Activated CD4-positive, alpha-beta T cell treated with anti-CD3 and anti-CD28 coated beads, Interleukin-2, amount 10 ng/mL, durations not matched to agents 7 days and 5 days (primary cell): ENCODE results near the gene CDH13. TPM values are rescaled to one million over a fixed set of nuclear protein-coding genes. Genes with fewer than 3 reads are reported as not detected.
"Not testable (repeated sequence)": the region's sequence is repeated elsewhere in the genome, so short reads cannot be mapped to it uniquely, and the experiment has no call there.

ENCODE experiments used
- CTCF ChIA-PET: fragments of 350-600 bp; sonication (Branson Sonifier 250); formaldehyde crosslinking; loops from one replicate; lab custom pipeline; 2021; ENCODE audit warnings: antibody characterized with exemption; lab: Charles Lee
- POLR2A ChIA-PET: fragments of 350-600 bp; sonication (Branson Sonifier 250); formaldehyde crosslinking; loops from one replicate; lab custom pipeline; 2021; ENCODE audit warnings: antibody characterized with exemption; lab: Charles Lee
- DNase-seq: peaks from one replicate; pipeline ENCODE4 v3.0.0-alpha.2; 2020
- H3K27ac Mint-ChIP-seq: one replicate; pipeline ENCODE4 v1.8.0; 2021; ENCODE audit warnings: mild to moderate bottlenecking, moderate library complexity, mixed read lengths
- H3K27me3 Mint-ChIP-seq: one replicate; pipeline ENCODE4 v1.8.0; 2021; ENCODE audit warnings: mixed read lengths
- H3K36me3 Mint-ChIP-seq: one replicate; pipeline ENCODE4 v1.8.0; 2021; ENCODE audit warnings: low read depth, mixed read lengths
- H3K4me1 Mint-ChIP-seq: one replicate; pipeline ENCODE4 v1.8.0; 2021; ENCODE audit warnings: mixed read lengths
- H3K4me3 Mint-ChIP-seq: one replicate; pipeline ENCODE4 v1.8.0; 2021; ENCODE audit warnings: mild to moderate bottlenecking, moderate library complexity, mixed read lengths
- H3K9me3 Mint-ChIP-seq: one replicate; pipeline ENCODE4 v1.8.0; 2021; ENCODE audit warnings: mixed read lengths
- total RNA-seq, 2 experiments: library from RNA; stranded (reverse); gene quantifications; one replicate each; pipeline ENCODE4 v1.2.3, GENCODE V29; 2021

Gene CDH13
- total RNA-seq, 2 experiments from 2014 or later = not detected

DNA sequence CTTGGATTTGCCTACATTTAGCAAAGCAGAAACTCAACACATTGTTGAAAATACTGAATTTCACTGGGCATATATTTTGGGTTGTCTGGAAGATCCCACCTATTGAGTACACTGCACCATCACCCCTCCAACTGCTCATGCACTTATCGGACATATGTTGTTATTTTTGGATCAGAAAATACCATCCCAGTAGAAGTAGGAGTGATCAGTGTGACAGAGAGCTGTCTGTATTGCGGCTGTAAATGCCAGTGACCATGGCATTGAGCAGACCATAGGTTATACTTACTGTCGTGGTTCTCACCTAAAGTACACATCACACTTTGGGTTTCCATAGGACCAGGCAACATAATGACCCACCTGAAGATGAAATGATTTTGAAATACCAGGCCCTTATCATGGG, 264.7 kb downstream of the CDH13 start:
- ChIA-PET POLR2A (no interaction called here), CTCF (no interaction called here)
- no peak overlapping the region for H3K27ac Mint-ChIP-seq
- no peaks in the 10 kb centered on the region for H3K4me1 Mint-ChIP-seq
- H3K9me3 Mint-ChIP-seq = no peaks in the 10 kb centered on the region
- no peak overlapping the region for H3K4me3 Mint-ChIP-seq
- no peak for DNase-seq
- no peaks in the 10 kb centered on the region for H3K27me3 Mint-ChIP-seq
- H3K36me3 Mint-ChIP-seq = no peaks in the 10 kb centered on the region

DNA sequence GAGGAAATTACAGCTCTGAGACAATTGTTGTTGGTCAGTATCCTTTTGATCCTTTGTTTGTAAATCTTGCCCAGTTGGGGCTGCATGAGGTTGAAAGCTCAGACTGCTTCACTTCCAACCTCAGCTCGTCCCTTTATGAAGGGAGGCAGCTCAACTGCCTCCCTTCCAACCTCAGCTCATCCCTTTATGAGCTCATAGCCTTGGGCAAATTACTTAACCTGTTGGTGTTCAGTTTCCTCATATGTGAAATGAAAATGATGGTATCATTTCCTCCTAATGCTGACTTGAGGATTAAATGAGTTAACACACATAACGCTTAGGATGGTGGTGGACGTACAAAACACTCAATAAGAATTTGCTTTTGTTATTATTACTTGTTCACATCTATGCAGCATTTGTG, 265.1 kb downstream of the CDH13 start:
- POLR2A ChIA-PET = no interaction called here
- no peaks in the 10 kb centered on the region for H3K36me3 Mint-ChIP-seq
- CTCF ChIA-PET = no interaction called here
- H3K9me3 Mint-ChIP-seq = no peaks in the 10 kb centered on the region
- no peak overlapping the region for H3K27ac Mint-ChIP-seq
- no peaks in the 10 kb centered on the region for H3K4me1 Mint-ChIP-seq
- H3K4me3 Mint-ChIP-seq = no peak overlapping the region
- H3K27me3 Mint-ChIP-seq = no peaks in the 10 kb centered on the region
- no peak for DNase-seq

DNA sequence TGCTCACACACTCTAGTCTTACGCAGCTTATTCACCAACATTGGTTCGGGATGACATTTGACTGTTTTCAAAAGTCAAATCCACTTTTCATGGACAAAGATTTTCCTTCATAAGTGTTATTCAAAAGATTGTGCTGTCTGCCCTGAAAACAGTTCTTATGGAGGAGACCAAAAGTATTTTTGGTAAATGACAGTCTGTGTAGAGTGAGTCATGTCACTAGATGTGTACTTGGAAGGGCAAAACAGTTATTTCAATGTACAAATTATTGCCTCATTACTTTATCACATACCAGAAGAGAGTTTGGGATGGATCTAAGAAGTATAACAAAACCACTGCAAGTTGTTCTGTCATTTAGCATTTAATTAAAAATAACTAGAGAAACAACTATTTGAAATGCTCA, 265.6 kb downstream of the CDH13 start:
- Mint-ChIP-seq H3K4me3 (no peak overlapping the region), H3K4me1 (no peaks in the 10 kb centered on the region), H3K9me3 (no peaks in the 10 kb centered on the region), H3K27me3 (no peaks in the 10 kb centered on the region), H3K27ac (no peak overlapping the region), H3K36me3 (no peaks in the 10 kb centered on the region)
- ChIA-PET POLR2A (no interaction called here), CTCF (no interaction called here)
- DNase-seq = no peak

DNA sequence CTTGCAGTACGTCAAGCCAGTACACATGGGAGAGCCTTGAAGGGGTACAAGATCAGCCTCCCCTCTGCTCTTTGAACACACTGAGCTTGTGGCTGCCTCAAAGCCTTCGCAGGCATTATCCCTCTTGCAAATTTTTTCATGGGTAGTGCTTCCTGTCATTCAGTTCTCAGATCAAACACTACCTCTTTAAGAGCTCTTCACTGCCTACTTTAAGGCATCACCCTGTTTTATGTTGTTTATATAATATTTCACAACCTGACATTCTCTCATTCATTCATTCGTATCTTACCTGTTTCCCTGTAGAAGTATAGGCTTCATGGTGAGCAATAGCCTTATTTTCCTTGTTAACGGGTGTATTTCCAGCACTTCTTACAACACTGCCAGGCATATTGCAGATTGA, 269.1 kb downstream of the CDH13 start:
- Mint-ChIP-seq H3K4me3 (no peak overlapping the region), H3K4me1 (no peaks in the 10 kb centered on the region), H3K27ac (no peak overlapping the region), H3K9me3 (no peaks in the 10 kb centered on the region), H3K27me3 (no peaks in the 10 kb centered on the region), H3K36me3 (no peaks in the 10 kb centered on the region)
- DNase-seq = no peak
- ChIA-PET POLR2A (no interaction called here), CTCF (no interaction called here)

DNA sequence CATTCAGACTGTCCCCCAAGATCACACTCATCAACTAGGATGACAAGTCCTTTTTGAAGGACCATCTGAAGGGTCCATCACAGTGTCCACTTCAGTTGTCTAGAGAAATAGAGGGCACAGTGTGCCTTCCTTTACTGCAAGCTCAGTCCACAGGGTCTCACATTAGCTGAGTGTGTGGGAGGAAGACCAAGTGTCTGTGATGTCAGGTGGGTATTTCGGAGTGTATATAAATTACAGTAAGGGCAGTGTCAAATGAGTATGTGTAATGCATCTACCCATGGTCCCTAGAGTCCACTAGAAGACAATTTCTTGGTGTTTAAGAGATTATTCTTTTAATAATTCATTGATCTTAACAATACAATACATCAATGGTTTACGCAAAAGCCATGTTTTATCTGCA, 272.2 kb downstream of the CDH13 start:
- Mint-ChIP-seq H3K9me3 (no peaks in the 10 kb centered on the region), H3K36me3 (no peaks in the 10 kb centered on the region), H3K4me3 (no peak overlapping the region), H3K27me3 (no peaks in the 10 kb centered on the region), H3K4me1 (no peaks in the 10 kb centered on the region), H3K27ac (no peak overlapping the region)
- CTCF ChIA-PET = no interaction called here
- POLR2A ChIA-PET = no interaction called here
- no peak for DNase-seq

DNA sequence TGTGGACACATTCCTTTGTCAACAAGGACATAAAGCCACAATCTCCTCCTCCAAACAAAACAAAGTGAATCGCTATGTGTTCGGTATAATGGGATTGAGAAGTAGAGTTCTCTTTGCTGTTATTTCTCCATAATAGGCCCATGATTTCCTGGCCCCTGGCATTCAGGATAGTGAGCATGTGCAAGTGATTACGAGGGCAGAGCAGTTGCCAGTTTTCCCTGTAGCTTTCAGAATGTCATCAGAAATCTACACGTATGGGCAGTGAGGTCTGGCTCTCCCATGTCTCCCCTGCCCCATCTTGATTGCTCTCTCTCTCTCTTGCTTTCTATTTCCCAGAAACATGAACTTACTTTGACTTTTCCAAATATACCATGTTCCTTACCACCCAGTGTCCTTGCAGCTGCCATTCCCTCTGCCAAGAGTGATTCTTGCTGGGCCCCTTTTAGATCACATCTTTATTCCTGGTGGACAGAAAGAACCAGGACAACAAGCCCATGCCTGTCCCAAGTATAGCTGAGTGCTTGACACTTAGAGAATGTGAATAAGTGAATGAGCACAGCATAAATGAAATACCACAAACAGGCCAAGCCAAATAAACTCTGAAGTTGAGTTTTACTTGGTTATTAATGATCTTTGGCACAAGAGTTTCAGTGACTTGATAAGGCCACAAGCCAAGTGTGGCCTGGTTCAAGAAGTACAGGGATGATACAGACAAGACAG, 273.1 kb downstream of the CDH13 start:
- POLR2A ChIA-PET = no interaction called here
- no peak overlapping the region for H3K4me3 Mint-ChIP-seq
- H3K4me1 Mint-ChIP-seq = no peaks in the 10 kb centered on the region
- CTCF ChIA-PET = no interaction called here
- no peak overlapping the region for H3K27ac Mint-ChIP-seq
- no peaks in the 10 kb centered on the region for H3K27me3 Mint-ChIP-seq
- no peaks in the 10 kb centered on the region for H3K36me3 Mint-ChIP-seq
- no peak for DNase-seq
- no peaks in the 10 kb centered on the region for H3K9me3 Mint-ChIP-seq

DNA sequence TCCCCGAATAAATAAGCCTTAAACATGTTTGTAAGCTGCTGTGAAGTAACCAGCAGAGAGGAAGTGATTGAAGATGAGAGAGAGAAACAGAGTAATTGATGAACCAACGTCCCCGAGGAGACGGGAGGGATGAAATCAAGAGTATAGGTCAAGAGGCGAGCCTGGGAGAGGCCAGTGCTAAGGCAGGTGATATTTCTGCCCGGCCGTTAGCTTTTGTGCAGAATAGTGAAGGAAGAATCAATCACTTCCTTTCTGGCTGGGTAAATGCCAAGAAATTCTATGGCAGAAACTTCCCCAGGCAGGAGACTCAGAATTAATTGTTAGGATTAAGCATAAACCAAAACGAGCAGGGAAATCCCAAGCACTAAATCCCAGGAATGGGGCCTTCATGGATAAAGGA, 273.8 kb downstream of the CDH13 start:
- no peak for DNase-seq
- Mint-ChIP-seq H3K4me1 (no peaks in the 10 kb centered on the region), H3K4me3 (no peak overlapping the region), H3K27ac (no peak overlapping the region), H3K36me3 (no peaks in the 10 kb centered on the region), H3K9me3 (no peaks in the 10 kb centered on the region), H3K27me3 (no peaks in the 10 kb centered on the region)
- POLR2A ChIA-PET = no interaction called here
- CTCF ChIA-PET = no interaction called here

DNA sequence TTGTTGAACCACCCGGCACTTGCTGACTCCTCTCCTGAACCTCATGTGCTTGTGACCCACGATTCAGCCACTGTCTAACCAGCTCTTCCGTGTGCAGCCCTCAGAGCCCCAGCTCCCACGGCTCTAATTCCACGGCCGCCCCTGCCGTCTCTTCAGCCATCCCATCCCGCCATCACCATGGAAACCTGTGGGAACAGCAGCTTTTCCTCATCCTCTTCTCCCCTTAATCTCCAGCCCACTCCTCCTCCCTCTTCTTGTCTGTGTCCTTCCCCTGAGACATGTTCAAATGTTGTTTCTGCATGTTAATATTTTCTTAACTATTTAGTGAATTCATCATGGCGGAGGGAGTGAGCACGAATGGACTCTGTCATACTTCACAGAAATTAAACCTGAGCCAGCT, 285.2 kb downstream of the CDH13 start:
- Mint-ChIP-seq H3K27me3 (peaks cover 1% of the 10 kb centered on the region), H3K4me1 (no peaks in the 10 kb centered on the region)

DNA sequence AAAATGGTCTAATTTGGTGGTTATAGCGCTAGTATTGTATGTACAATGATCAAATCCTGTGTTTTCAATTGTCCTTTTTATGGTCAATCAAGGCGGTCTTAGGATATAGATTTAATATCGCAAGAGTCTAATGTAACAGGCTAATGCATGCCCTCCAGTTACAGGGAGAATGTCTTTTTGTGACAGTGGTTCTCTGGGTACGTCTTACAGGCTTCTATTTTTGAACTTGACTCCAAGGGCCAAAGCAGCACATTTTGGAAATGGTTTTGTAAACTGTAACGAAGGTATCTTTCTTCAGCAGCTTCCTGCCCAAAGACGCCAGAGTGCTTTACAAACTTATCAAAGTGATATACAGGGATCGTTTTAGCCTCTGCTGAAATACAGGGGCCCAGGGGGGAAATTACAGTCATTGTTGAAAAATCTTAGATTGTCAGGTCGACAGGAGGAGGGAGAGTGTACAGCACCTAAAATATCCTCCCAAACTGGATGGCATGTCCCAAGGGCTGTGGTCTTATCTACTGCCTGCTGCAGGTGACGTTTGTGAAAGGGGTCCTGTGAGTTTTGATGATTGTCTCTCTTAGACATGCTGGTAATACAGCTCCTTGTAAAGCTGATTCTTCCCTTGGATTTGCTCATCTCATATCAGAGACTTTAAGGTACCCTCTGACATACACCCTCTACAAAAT, 288.5 kb downstream of the CDH13 start:
- Mint-ChIP-seq H3K27ac (no peak overlapping the region), H3K9me3 (no peaks in the 10 kb centered on the region), H3K4me1 (no peaks in the 10 kb centered on the region), H3K4me3 (no peak overlapping the region), H3K36me3 (no peaks in the 10 kb centered on the region), H3K27me3 (peaks cover 7% of the 10 kb centered on the region)
- ChIA-PET CTCF (no interaction called here), POLR2A (no interaction called here)
- DNase-seq = no peak

More for the DNA sequence above, 285.2 kb downstream of the CDH13 start:
- Mint-ChIP-seq H3K36me3 (no peaks in the 10 kb centered on the region), H3K27ac (no peak overlapping the region), H3K9me3 (no peaks in the 10 kb centered on the region), H3K4me3 (no peak overlapping the region)
- DNase-seq = no peak
- CTCF ChIA-PET = no interaction called here
- POLR2A ChIA-PET = no interaction called here

DNA sequence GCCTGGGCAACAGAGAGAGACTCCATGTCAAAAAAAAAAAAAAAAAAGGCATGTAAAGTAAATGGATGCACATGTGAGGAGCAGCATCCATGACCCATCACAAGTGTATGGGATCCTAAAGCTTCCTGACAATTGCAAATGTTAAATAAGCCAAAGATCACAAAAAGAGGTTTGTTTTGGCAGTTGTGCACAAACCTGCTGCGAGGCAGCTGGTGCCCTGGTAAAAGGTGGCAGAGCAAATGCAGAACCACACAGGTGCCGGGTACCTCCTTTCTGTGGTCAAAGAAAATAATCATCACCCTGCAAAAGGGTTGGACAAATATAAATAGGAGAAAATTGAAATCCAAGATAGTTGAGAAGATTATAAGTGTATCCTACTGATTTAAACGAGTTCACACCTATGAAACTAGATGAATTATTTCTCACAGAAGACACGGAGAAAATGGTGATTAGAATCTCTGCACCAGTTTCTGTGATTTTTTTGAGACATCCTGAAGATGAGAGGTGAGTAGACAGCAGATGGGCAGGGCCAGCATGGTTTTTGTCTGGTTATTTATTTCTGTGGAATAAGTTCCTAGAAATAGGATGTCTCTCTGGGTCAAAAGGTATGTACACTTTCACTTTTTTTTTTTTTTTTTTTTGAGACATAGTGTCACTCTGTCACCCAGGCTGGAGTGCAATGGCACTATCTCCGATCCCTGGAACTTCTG, 291.3 kb downstream of the CDH13 start:
- no peak for DNase-seq
- Mint-ChIP-seq H3K4me3 (no peak overlapping the region), H3K4me1 (no peaks in the 10 kb centered on the region), H3K27ac (no peak overlapping the region), H3K27me3 (peaks cover 8% of the 10 kb centered on the region), H3K9me3 (no peaks in the 10 kb centered on the region), H3K36me3 (no peaks in the 10 kb centered on the region)
- ChIA-PET POLR2A (no interaction called here), CTCF (no interaction called here)

DNA sequence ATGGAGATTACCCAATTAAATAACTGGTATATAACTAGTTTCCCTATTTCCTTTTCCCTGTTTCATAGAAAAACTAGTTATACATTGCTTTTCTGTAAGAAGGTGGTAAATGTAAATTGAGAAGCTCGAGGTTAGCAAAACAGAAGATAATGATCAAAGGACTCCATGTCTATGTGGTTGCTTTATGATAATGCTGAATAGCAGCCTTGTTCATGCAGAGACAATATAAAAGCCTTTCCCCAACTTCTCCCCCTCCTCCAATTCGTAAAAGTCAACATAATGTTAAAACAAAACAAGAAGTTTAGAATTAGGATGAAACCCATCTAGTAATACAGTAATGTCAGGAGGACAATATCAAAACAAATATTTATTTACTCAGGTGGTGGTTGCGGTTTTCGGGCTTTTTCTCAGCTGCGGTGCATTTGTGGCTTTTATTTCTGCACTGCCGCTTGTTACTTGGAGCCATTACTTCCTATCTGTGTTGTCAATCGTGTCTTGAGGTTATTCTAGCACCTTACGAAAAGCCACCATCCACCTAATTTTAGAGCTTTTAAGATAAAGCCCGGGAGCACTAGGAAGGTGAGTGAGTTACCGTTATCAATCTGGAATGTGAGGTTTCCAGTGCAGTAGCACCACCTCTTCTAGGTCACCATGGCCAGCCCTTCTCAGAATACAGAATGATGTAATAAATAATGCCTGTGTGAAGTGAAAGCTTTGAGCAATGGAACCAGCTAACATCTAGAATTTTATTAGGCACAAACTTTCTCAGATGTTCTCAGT, 297.5 kb downstream of the CDH13 start:
- peaks cover 16% of the 10 kb centered on the region for H3K4me1 Mint-ChIP-seq
- no peak overlapping the region for H3K4me3 Mint-ChIP-seq
- H3K27ac Mint-ChIP-seq = no peak overlapping the region
- POLR2A ChIA-PET = no interaction called here
- H3K27me3 Mint-ChIP-seq = peaks cover 11% of the 10 kb centered on the region
- H3K9me3 Mint-ChIP-seq = no peaks in the 10 kb centered on the region
- CTCF ChIA-PET = no interaction called here
- peak; percentile 32 for DNase-seq
- H3K36me3 Mint-ChIP-seq = no peaks in the 10 kb centered on the region

DNA sequence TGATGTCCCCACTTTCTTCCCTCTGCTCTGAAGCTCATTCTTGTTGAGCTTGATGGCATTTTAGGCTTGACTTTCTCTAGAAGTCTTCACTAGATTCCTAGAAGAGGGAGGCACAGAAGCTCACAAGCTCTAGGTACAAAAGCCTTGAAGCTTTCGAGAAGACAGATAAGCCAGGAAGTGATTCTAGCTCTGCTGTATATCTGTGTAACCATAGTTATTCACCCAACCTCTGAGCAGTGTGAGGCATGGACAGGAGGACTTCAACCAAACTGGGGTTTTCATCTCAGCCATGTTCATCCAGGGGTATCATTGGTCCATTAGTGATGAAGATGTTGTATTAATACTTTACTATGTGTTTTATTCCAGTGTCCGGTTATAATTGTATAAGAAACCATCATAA, 299.7 kb downstream of the CDH13 start:
- ChIA-PET POLR2A (no interaction called here), CTCF (no interaction called here)
- Mint-ChIP-seq H3K4me1 (peaks cover 16% of the 10 kb centered on the region), H3K27me3 (peaks cover 11% of the 10 kb centered on the region), H3K4me3 (no peak overlapping the region), H3K9me3 (no peaks in the 10 kb centered on the region), H3K36me3 (no peaks in the 10 kb centered on the region), H3K27ac (no peak overlapping the region)
- no peak for DNase-seq

DNA sequence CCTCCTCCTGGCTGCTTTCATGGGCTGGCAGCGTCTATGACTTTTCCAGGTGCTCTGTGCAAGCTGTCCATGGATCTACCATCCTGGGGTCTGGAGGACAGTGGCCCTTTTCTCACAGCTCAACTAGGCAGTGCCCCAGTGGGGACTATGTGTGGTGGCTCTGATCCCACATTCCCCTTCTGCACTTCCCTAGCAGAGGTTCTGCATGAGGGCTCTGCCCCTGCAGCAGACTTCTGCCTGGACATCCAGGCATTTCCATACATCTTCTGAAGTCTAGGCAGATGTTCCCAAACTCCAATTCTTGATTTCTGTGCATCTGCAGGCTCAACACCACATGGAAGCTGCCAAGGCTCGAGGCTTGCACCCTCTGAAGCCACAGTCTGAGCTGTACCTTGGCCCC, 307.2 kb downstream of the CDH13 start:
- H3K27ac Mint-ChIP-seq, H3K4me1 Mint-ChIP-seq, H3K4me3 Mint-ChIP-seq, DNase-seq, H3K36me3 Mint-ChIP-seq, H3K27me3 Mint-ChIP-seq, POLR2A ChIA-PET, CTCF ChIA-PET: not testable (repeated sequence)
- peaks cover 20% of the 10 kb centered on the region for H3K9me3 Mint-ChIP-seq
